OCI-LY3 (cell line): ENCODE results near the gene ERP27.

Source experiments
- H2AFZ ChIP-seq: fragments of 200-600, 300-600 bp; shearing (Covaris generic); 2 replicates; pipeline ENCODE4 v1.6.0; 2014; ENCODE audit warnings: antibody characterized with exemption, low read depth, low read length
- H3K27ac ChIP-seq: fragments of 200-600, 300-600 bp; sonication (generic); 2 replicates; pipeline ENCODE4 v1.5.1; 2014; ENCODE audit warnings: mild to moderate bottlenecking, low read length, moderate library complexity, mixed read lengths
- H3K27me3 ChIP-seq: fragments of 200-600, 300-600 bp; sonication (generic); 2 replicates; pipeline ENCODE4 v1.6.1; 2014; ENCODE audit warnings: low read depth, low read length, mixed read lengths
- H3K36me3 ChIP-seq: fragments of 200-600, 300-600 bp; sonication (generic); replicated peaks from 2 replicates; pipeline ENCODE3; 2014; ENCODE audit warnings: low read depth, low read length, mixed read lengths
- H3K4me1 ChIP-seq: fragments of 300-600, 200-600 bp; sonication (generic); 2 replicates; pipeline ENCODE4 v1.6.1; 2014; ENCODE audit warnings: low read length, mixed read lengths
- H3K4me2 ChIP-seq: fragments of 200-600, 300-600 bp; sonication (generic); 2 replicates; pipeline ENCODE4 v1.6.1; 2014; ENCODE audit warnings: low read length, mixed read lengths
- H3K4me3 ChIP-seq: fragments of 300-600, 200-600 bp; sonication (generic); 2 replicates; pipeline ENCODE4 v1.5.1; 2014; ENCODE audit warnings: antibody characterized with exemption, mild to moderate bottlenecking, low read length, moderate library complexity
- H3K79me2 ChIP-seq: fragments of 300-600, 200-600 bp; shearing (Covaris generic); 2 replicates; pipeline ENCODE4 v1.6.1; 2014; ENCODE audit warnings: mild to moderate bottlenecking, low read length, mixed read lengths
- H3K9ac ChIP-seq: fragments of 300-600, 200-600 bp; shearing (Covaris generic); 2 replicates; pipeline ENCODE4 v1.6.0; 2014; ENCODE audit warnings: mild to moderate bottlenecking, low read length, moderate library complexity
- H3K9me3 ChIP-seq: fragments of 200-600, 300-600 bp; shearing (Covaris generic); 2 replicates; pipeline ENCODE4 v1.6.1; 2014; ENCODE audit warnings: low read length, mixed read lengths; ENCODE audit not compliant: insufficient read depth
- H4K20me1 ChIP-seq: fragments of 200-600, 300-600 bp; sonication (generic); 2 replicates; pipeline ENCODE4 v1.6.1; 2016; ENCODE audit warnings: low read length, mixed read lengths; ENCODE audit not compliant: insufficient read depth
- EZH2phosphoT487 ChIP-seq: fragments of 200-600 bp; shearing (Covaris generic); IDR thresholded peaks from 2 replicates; pipeline ENCODE4 v1.6.1; 2018; ENCODE audit warnings: antibody characterized with exemption, mixed run types, low read depth
- TF ChIP-seq, protein P1 (sequence below): fragments of 200-600, 300-600 bp; sonication (generic); IDR thresholded peaks from 2 replicates; pipeline ENCODE4 v1.5.1; 2014; ENCODE audit warnings: antibody characterized with exemption, low read length, low read depth

Gene ERP27

DNA sequence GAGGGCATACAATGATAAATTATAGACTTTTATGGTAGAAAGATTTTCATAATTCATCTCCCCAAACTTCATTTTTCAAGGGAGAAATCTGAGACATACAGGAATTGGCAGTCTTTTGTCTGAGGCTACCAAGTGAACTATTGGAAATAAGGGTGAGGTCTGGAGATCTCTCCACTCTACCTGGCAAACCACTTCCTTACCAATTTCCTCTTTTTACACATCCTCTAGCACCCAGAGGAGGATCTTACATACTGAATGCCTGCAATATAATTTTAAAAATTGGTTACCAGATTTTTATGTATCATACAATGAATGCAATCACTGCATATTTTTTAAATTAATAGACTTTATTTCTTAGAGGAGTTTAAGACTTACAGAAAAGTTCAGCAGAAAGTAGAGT is 41.1 kb upstream of the ERP27 start:
- Histone ChIP-seq H2AFZ (no peak overlapping the region), H3K36me3 (no peaks in the 10 kb centered on the region), H3K9ac (no peak overlapping the region), H3K4me3 (no peak overlapping the region), H3K4me2 (no peak overlapping the region), H4K20me1 (no peaks in the 10 kb centered on the region), H3K27ac (no peak overlapping the region), H3K27me3 (no peaks in the 10 kb centered on the region), H3K9me3 (no peaks in the 10 kb centered on the region), H3K4me1 (peaks cover 35% of the 10 kb centered on the region), H3K79me2 (no peaks in the 10 kb centered on the region)
- TF ChIP-seq EZH2phosphoT487: no peak
- TF ChIP-seq, protein P1, sequence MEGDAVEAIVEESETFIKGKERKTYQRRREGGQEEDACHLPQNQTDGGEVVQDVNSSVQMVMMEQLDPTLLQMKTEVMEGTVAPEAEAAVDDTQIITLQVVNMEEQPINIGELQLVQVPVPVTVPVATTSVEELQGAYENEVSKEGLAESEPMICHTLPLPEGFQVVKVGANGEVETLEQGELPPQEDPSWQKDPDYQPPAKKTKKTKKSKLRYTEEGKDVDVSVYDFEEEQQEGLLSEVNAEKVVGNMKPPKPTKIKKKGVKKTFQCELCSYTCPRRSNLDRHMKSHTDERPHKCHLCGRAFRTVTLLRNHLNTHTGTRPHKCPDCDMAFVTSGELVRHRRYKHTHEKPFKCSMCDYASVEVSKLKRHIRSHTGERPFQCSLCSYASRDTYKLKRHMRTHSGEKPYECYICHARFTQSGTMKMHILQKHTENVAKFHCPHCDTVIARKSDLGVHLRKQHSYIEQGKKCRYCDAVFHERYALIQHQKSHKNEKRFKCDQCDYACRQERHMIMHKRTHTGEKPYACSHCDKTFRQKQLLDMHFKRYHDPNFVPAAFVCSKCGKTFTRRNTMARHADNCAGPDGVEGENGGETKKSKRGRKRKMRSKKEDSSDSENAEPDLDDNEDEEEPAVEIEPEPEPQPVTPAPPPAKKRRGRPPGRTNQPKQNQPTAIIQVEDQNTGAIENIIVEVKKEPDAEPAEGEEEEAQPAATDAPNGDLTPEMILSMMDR: no peak

DNA sequence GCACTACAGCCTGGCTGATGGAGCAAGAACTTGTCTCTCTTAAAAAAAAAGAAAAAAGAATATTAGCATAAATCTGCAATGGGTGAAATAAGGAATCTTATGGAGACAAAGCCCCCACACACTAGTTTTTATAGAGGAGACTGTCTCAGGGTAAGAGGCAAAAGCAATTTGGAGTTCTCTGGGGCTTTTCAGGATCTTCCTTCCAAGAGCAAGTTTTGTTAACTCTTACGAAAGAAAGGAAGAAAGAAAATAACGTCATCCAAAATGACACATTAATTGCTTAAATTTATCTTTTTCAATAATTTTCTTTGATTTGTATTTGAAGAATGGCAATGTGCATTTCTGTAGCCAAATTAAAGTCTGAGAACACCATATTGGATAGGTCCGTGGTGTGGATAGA is 38.3 kb upstream of the ERP27 start:
- Histone ChIP-seq H3K9me3 (no peaks in the 10 kb centered on the region), H3K36me3 (no peaks in the 10 kb centered on the region), H3K4me3 (no peak overlapping the region), H3K4me1 (peaks cover 22% of the 10 kb centered on the region), H3K27ac (no peak overlapping the region), H4K20me1 (no peaks in the 10 kb centered on the region), H3K9ac (no peak overlapping the region), H2AFZ (no peak overlapping the region), H3K4me2 (no peak overlapping the region), H3K79me2 (no peaks in the 10 kb centered on the region), H3K27me3 (no peaks in the 10 kb centered on the region)
- TF ChIP-seq, protein P1: no peak
- TF ChIP-seq EZH2phosphoT487: no peak

DNA sequence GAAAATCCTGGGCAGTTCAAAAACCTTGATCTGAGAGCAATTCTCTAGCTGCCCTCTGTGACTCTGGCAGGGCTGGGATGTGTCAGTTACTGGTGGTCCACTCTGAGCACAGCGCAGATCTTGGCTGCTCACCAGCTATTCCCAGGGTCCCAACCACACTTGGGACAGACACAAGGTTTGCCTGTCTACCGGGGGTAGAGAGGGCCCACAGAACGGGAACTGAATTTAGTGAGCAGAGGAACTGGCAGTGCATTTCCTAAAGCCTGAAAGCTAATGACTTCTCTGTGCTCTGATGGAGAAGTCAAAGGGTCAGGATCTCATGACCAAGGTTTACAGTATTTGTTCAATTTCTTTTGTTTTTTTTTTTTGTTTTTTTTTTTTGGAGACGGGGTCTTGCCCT is 37.1 kb upstream of the ERP27 start:
- Histone ChIP-seq H3K27ac (no peak overlapping the region), H3K36me3 (no peaks in the 10 kb centered on the region), H3K9ac (no peak overlapping the region), H4K20me1 (no peaks in the 10 kb centered on the region), H3K4me3 (no peak overlapping the region), H3K79me2 (no peaks in the 10 kb centered on the region), H3K27me3 (no peaks in the 10 kb centered on the region), H3K4me1 (peaks cover 10% of the 10 kb centered on the region), H2AFZ (no peak overlapping the region), H3K9me3 (no peaks in the 10 kb centered on the region), H3K4me2 (no peak overlapping the region)
- TF ChIP-seq, protein P1: no peak
- TF ChIP-seq EZH2phosphoT487: no peak

DNA sequence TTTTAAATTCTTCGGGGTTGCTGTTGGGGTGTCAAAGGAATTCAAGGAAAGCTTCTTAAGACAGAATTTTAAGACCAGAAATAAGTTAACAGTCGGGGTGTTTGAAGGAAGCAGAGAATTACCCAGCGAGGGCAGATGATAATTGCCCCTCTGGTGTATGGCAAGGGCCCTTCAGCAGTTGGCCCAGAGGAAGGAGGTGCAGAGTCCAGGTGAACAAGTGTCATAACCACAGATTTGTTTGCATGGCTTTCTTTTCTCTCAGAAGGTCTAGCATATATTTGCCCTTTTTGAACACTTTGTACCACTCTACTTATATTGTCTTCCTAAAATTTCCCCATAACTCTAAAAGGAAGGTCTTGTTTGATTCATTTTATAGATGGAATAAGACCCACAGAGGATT is 36.3 kb upstream of the ERP27 start:
- Histone ChIP-seq H3K36me3 (no peaks in the 10 kb centered on the region), H3K4me1 (peaks cover 6% of the 10 kb centered on the region), H3K9me3 (no peaks in the 10 kb centered on the region), H3K27me3 (no peaks in the 10 kb centered on the region), H3K4me3 (no peak overlapping the region), H3K27ac (no peak overlapping the region), H3K9ac (no peak overlapping the region), H2AFZ (no peak overlapping the region), H4K20me1 (no peaks in the 10 kb centered on the region), H3K4me2 (no peak overlapping the region), H3K79me2 (no peaks in the 10 kb centered on the region)
- TF ChIP-seq EZH2phosphoT487: no peak
- TF ChIP-seq, protein P1: no peak
